Measurements from ENCODE around the gene LRRC75A.
A peak's percentile ranks its signal among the peaks of the same experiment; 100 is the strongest.

The LRRC75A gene

DNA sequence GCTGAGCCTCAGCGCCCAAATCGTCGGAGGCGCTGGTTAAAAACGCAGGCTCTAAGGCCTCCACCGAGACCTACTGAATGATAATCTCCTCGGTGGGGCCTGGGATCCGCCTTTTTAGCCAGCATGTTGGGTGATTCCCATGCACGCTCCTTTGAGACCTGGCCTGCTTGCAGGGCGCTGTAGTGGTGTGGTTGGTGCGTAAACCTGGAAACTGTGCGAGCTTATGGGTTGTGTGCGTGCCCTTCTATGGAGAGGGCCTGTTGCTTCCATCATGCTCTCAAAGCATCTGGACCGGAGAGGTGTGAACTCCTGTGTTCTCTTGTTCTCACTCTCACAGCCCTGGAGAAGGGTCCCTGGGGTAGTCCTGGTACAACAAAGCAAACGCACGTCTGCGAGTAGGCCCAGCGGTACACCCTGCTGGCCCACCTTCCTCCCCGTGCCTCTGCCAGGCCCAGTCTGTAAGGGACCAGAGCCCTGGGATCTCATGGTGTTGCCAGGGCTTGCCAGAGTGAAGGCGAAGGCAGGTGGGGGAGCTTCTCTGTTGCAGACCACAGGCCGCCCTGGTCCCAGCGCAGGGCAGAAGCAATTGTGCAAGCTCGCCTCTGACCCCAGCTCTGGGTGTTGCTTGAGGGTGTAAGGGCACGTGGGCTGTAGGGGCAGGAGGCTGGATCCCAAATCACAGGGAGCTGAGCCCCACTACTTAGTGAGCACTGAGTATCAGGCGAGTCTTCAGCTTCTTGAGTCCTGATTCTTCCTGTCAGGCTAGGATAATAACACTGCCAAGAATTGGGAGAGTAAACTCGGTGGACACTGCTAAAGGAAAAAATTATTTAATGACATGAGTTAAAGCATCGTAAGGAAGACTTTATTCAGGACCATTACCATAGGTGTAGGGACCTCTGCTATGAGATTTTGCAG lies 879 bp upstream of the LRRC75A start:
- no peak for ATAC-seq

DNA sequence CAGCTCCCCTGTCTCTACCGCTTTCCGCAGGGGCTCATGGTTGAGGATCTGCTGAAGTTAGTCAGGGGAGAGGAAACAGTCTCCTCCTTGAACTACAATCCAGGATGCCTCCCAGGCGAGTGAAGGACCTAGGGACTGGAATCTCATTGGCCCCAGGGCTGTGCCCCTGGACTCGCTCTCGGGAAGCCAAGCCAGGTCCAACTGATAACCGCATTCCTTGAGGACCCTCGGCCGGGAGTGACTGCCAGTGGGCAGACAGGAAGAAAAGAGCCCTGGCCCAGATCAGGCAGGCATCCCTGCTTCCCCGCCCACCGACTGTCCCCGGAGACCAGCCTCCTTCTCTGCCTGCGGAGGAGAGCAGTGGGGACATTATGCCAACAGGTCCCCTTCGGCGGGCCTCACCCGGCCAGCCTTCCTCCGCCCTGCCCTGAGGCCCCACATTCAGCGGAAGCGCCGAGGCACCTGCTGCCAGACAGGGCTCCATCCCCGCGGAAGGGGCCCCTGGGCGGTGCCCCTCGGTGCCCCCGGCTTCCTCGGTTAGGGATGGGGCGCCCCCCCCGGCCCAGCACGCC lies 776 bp downstream of the LRRC75A start:
- ATAC-seq: peak; percentile 17 to 18

DNA sequence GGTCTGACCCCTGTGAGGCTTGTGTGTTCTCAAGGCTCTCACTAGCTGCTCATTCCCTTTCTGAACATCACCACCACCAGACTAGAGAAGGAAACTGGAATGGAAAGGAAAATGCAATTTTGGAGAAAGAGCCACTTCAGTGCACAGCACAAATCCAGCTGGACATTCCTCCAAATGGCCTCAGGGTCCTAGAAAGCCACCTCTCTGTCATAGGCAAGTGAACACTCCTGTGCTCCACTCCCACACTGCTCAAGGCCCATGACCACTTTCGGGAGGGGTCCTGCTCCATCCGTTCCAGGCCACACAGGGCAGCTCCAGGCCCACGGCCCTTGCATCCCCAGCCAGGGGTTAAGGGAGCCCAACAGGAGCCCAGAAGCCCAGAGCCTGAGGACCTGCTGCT lies 2.6 kb downstream of the LRRC75A start:
- ATAC-seq: no peak

DNA sequence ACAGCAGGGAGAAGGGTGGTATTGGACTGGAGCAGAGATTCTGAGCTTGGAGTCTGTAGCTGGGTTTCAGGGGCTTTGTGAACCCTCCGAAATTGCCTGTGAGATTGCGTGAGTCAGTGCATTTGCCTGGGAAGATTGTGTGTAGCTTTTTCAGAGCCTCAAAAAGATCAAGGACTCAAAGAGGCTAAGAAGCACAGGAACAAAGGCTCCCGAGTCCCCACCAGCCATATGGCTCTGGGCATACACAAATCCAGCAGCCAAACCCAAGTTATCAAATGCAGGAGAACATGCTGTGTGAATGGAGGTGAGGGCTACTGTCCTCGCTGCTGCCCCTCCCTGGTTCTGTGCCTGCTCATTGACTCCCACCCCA lies 3.0 kb downstream of the LRRC75A start:
- ATAC-seq: no peak

DNA sequence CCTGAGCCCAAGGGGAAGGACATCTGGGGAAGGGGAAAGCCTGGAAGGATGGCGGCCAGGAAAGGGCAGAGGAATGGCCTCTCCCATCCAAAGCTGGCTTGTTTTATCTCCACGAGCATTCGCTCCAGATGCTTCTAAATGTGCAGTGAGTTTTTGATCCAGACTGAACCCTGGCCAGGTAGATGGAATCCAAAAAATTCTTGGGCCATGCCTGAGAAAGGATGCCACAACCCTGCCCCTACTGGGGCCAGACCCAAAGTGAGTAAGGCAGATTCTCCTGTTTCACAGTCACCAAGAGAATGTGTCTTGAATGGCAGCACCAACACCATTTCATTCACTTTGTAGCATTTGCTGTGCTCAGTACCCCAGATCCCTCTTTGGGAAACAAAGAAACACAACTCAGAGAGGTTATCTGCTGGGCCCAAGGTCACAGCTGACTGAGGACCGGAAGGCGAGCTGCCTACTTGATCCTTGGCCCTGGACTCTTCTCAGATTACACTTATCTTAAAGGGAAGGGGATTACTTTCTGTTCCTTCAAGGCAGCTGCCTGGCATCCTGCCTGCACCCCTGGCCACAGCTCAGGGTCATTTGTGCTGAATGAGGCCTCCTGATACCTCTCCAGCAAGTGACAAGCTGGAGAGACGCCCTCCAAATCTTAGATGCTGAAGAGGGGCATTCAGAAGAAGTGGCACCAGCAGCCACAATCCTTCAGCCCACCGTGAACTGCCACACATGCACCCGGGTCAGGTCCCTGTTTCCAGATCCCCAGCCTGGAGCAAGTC lies 3.6 kb downstream of the LRRC75A start:
- no peak for ATAC-seq

DNA sequence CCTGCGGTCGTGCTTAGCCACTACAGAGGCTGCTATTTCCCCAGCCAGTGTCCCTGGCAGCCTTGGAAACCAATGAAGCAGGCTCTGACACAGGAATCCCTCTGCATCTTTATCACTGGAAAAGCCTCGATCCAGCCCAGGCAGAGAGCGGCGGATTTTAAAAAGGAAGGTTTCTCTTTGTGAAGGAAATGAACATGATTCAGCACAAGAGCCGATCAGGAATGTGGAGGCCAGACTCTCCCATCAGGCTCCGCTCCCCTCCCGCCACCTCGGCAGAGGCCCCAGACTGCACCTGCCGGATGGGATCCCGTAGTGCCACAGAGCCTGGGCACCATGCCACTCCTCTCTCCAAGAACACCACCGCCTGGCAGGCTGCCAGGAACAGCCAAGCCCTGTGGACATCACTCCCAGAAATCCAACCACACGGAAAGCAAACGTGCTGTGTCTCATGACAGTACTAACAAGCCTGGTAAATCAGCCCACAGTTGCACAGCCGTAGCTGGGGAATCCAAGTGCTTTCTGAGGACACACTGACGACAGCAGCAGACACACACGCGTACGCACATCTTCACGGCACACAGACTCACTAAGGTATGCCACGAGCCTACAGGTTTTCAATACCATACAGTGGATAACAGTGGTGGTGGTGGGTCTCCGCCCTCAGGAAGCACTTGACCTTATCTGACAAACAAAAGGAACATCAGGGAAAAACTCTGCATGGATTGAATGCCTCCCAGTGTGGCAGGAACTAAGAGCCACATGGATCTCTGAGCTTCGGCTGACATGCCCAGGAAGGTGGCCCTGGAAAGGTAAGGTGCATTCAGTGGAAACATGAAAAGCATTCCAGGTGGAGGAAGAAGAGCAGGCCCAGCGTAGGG lies 5.4 kb downstream of the LRRC75A start:
- ATAC-seq: no peak

DNA sequence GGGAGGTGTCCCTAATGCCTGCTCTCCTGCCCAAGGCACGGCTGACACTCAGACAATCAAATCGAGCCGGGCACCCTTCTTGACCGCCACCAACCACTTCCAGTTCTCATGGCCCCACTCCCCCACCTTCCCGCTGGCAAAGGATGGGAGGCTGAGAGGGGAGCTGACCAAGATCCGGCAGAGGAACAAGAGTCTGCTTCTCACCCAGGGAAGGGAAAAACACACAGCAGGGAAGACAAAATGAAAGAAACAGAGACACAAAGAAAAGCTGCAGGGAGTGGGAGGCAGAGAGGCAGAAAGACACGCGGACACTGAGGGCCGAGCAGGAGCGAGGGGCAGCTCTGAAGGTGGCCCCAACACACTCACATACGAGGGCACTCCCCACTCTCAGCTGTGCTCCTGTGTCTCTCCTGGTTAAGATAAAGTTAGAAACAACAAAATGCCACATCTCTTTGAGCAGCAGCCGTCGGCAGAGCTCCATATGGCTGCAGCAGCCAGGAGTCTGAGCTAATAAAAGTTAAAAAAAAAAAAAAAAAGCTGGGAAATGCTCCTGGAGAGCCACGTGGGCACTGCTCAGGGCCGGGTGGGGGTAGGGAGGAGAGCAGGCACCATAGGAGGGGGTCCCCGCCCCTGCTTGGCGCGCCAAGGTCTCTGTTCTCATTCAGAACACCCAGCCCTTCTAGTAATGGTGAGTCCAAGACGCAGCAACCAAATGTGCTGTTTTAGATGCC lies 7.4 kb downstream of the LRRC75A start:
- no peak for ATAC-seq

DNA sequence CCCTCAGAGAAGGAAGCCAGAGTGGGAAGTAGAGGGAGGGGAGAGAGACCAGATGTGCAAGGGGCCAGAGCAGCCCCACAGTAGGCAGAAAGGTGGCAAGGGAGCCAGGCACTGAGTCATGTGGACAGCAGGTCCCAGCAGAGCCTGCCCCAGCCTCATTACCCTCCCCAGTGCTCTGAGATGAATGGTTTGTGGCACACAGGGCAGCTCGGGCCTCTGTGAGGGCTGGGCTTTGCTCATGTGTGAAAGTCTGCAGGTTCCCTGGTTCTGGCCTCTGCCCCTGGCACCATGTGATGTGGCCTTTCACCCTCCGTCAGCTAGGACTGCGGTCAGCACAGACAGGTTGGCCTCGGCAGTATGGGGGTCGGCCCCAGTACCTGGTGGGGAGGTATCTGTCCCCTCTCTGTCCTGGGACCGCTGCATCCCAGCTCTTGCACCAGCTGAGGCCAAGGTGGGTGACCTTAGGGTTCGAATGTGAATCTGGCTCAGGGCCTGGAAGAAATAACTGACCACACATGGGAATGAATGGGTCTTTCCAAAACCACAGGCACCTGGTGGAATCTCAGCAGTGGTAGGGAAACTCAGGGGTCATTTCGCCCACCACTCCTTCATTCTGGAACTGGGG lies 8.9 kb downstream of the LRRC75A start:
- ATAC-seq: no peak

DNA sequence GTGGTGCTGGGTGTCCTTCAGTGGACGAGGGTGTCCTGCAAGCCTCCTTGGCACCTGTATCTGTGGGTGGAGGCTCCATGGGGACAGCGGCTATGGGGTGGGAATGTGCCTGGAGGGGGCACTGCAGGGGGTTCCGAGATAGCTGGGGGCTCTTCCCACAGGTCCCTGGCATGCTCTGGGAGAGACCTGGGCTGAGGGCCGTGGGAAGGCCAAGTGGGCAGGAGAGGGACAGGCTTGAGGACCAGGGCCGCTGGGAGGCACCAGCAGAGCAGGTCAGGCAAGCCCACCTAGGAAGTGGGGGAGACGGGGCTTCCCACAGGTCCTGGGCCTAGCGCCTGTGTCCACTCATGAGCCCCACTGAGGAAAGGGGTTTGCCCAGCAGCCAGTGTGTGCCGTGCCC lies 9.7 kb downstream of the LRRC75A start:
- no peak for ATAC-seq

DNA sequence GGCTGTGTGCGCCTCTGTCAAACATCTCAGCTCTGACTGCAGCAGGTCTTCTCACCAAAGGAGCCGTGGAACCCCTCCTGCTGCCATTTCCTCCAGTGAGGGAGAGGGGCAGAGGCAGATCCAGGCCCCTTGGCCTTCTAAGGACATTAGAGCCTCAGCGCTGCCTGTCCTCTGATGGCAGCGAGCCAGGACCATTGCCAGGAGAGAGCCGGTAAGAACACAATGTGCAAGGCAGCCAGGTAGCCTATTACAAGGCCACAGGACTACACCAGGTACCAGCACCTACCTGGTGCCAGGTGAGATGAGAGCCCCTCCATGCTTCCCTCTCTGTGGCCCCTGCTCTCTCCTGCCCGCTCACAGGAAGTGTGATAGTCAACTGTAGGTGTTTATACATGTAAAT lies 11.0 kb downstream of the LRRC75A start:
- no peak for ATAC-seq

DNA sequence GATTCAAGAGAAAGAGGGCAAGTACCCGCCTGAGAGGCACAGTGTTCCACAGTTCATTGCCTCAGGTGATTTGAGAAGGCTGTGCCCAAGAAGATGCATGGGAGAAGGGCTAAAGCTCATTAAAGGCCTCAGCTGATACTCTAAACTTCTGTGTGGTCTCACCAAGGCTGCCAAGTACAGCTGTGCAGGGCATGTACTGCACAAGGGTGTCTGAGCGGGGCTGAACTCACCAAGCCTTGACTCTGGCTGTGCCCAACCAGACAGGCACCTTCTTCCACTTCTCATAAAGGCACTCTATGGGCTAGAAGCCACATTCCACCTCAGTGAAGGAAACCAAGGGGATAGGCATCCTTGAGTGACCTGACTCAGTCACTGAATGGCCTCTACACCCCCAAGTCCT lies 12.7 kb downstream of the LRRC75A start:
- ATAC-seq: no peak

DNA sequence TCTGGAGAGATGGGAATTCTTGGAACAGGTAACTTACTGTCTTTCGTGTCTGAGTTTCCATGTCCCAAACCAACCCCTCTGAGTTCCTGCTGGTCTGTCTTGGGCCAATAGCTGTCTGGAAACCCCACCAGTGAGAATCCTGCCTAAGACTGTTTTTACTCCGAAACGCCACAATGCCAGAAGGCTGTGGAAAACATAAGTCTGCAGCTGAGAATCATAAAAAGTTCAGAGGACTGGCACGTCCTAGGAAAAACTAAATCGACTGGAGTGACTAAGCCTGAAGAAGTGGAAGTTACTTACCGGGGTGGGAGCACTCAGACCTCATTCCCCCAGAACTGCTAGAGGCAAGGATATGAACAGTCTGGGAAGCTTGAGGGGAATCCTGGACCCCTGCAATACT lies 13.3 kb downstream of the LRRC75A start:
- ATAC-seq: no peak

DNA sequence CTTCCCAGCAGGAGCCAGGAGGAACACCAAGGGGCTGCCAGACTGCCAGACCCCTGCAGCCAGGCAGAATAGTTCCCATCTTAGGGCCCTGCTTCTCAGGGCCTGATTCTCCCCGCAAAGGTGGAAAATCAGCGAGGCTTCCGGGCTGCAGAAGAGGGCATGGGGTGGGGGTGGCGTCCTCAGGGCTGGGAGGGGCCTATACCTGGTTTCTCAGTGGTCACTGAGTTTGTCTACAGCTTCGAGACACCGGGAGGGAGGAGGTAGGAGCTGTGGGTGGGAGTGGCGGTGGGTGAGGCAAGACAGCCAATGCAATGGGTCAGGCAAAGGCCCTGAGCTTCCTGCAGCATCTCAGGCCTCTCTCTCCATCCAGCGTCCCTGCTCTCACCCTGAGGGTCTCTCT lies 14.3 kb downstream of the LRRC75A start:
- no peak for ATAC-seq

DNA sequence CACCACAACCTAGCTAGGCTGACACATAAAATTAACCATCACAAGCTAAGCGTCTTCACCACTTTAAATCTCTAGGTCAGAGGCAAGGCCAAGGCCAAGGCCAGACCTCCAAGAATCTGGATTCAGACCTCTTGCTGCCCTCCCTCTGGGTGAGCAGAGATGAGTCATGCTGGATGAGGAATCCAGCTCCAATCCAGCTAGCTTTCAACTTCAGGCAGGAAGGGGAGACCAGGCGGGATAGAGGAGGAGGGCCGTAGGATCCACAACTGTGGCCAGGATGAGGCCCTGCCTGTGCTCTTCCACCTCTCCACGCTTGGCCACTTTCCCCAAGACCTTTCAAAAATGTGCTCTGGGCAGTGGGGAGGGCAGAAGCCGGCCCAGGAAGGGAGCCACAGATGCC lies 14.7 kb downstream of the LRRC75A start:
- ATAC-seq: no peak

DNA sequence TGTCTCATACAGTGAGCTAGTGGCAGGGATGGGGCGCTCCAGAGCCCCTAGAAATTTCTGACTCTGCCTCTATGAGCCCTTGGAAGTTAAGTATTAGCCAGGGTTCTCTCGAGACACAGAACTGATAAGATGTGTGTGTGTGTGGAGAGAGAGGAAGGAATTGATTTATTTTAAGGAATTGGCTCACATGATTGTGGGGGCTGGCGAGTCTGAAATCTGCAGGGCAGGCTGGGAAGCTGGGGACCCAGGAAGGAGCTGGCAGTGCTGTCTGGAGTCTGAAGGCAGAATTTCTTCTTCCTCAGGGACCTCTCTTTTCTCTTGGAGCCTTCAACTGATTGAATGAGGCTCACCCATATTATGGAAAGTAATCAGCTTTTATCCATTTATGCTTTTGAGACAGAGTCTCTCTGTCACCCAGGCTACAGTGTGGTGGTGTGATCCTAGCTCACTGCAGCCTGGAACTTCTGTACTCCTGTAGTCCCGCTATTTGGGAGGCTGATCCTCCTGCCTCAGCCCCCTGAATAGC lies 16.8 kb downstream of the LRRC75A start:
- ATAC-seq: no peak

DNA sequence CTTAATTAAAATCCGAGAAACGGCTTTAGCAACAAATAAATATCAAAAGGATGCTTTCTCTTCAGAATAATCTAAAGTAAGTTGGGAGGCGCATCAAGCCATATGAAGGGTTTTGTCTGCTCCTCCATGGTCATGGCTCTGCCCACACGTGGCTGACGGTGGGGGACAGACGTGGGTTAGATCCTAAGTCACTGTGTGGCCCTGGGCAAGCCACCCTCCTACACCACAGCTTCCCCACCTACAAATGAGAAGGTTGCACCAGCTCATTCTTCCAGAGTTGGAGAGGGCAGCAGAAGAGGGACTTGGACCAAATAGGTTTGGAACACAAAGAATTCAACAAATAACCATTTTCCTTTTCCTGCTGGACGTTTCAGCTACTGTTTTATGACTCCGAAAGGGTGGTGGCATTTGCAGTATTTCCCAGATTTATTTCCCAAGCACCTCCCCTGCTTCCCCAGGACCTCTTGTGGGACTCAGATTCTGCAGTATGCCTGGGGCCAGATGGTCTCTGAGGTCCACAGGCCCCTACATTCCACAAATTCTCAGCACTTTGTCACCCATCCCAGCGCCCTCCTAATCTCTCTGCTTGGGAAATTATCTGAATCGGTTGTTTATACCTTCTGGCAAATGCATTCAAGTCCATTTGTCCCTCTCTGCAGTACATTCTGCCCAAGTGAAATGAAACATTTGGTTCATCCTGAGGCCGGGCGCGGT lies 17.8 kb downstream of the LRRC75A start:
- ATAC-seq: no peak

DNA sequence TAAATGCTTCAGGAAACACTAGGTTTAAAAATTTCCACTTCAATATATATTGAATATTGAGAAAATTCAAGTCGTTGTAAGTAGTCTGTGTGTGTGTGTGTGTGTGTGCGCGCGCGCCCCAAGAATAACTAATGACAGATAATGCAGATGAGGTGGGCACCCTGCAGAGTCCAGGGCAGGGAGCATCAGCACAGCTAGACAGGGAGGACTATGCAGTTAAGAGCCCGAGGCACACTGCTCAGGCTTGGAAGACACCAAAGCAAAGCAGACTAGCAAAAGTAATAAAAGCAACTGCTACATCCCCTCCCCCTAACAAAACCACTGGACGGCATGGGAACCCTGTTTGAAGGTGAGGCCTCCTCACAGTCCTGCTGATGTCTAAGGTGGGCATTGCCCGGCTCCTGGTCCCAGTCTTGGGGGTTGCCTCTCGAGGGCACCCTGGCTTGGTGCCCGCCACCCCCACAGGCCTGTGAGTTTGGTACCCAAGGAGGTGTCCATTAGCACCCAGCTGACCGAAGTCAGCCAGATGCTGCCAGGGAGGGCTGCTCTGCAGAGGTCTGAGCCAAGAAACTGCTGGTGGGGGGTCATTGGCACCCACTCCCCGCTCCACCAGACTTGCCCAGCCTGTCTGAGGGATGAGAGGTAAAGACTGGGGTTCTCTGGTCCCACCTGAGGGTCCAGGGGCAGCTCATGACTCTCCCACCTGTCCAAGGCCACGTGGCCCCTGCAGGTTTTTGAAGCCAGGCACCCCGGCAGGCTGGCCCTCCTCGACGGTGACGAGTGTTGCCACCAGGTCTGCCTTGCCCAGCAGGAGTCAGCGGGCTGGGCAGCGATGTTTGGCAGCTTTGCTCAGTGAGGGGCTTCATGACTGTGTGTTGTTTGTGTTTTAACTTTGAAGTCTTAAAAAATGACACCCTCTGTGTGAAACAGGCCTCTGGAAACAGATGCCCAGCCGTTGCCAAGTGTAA lies 18.7 kb downstream of the LRRC75A start:
- no peak for ATAC-seq

DNA sequence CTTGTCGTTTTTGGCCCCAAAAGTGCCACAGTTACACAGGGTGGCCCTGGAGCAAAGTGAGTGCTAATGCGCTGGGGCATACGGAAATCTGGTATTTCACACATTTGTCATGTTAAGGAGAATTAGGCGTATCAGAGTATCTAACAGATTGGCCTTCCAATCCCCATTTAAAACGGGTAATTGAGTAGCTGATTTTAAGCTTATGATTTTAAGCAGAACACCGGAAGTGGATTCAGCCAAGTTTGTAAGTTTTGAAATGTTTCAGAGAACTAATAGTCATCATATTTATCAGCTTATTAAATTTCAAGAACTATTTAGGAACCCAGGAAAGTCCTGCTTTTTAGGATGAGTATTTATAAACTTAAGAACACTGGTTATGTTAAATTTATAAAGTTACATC lies 19.5 kb downstream of the LRRC75A start:
- no peak for ATAC-seq

DNA sequence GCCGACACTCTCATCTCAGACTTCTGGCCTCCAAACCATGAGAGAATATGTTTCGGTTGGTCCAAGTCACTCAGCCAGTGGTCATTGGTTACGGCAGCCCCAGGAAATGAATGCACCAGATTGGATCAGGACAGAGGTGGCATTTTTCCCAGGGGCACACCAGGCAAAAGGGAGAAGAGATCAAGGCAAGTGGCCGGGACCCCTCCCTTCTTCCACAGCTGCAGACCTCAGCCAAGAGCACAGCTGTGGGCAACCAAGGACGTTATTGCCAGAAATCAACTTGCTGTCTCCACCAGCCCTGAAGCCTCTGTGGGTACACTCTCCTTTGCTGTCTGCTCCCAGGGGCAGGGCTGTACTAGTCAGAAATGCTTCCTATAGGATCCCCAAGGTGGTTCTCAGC lies 20.7 kb downstream of the LRRC75A start:
- no peak for ATAC-seq

All from activated CD4-positive, CD25-positive, alpha-beta regulatory T cell treated with anti-CD3 and anti-CD28 coated beads, Interleukin-2, amount 50 U/mL, for 24 hours (primary cell).